A549 (cell line): ENCODE measurements around the gene TCP10L. TPM values are rescaled to one million over a fixed set of nuclear protein-coding genes. Genes with fewer than 3 reads are reported as not detected.

Experiments
- ATAC-seq, 2 experiments: fragments of 200-7000 bp in 1 of 2; fragments of >200 bp in 1 of 2; cut with Nextera tagmentation in 1 of 2; cut with Tn5 transposase in 1 of 2; 3 replicates each; pipeline versions ENCODE4 v1.8.0 to v1.9.1; 2018 to 2020; ENCODE audit warnings: mild to moderate bottlenecking in 1 of 2, moderate library complexity in 1 of 2
- CTCF ChIA-PET: fragments of 300-600 bp; sonication (Branson Sonifier 250); formaldehyde crosslinking; extraction: SDS; loops from one replicate; lab custom pipeline; 2021; ENCODE audit warnings: antibody characterized with exemption, inconsistent platforms; lab: Yijun Ruan, JAX
- POLR2A ChIA-PET: fragments of 350-600 bp; formaldehyde crosslinking; extraction: SDS; loops from one replicate; lab custom pipeline; 2021; ENCODE audit warnings: antibody characterized with exemption, inconsistent platforms; lab: Yijun Ruan, JAX
- DNase-seq, 2 experiments: peaks; one replicate each; pipeline versions ENCODE4 v3.0.0 to v3.0.0-alpha.2; 2011 to 2016; ENCODE audit warnings: low read depth in 1 of 2, low spot score in 1 of 2
- FAIRE-seq: peaks from 2 replicates; lab custom pipeline; 2011; peaks lifted over from hg19 to GRCh38; lab: Jason Lieb, UNC
- H3K27ac ChIP-seq, 2 experiments: fragments of >200 bp; sonication (Bioruptor Twin); formaldehyde crosslinking; 3 replicates each; pipeline ENCODE4 v1.5.1; 2016 to 2017
- H3K4me1 ChIP-seq: fragments of >200 bp; sonication (Bioruptor Twin); formaldehyde crosslinking; 3 replicates; pipeline ENCODE4 v1.6.1; 2016
- H3K4me2 ChIP-seq: fragments of >200 bp; sonication (Bioruptor Twin); formaldehyde crosslinking; 3 replicates; pipeline ENCODE4 v1.6.1; 2016
- H3K4me3 ChIP-seq: fragments of >200 bp; sonication (Bioruptor Twin); formaldehyde crosslinking; 3 replicates; pipeline ENCODE4 v1.5.1; 2016
- H3K9me3 ChIP-seq: fragments of >200 bp; sonication (Bioruptor Twin); formaldehyde crosslinking; 3 replicates; pipeline ENCODE4 v1.6.1; 2016
- CEBPB ChIP-seq, 2 experiments: fragments of >200 bp in 1 of 2; sonication (Bioruptor Twin) in 1 of 2; formaldehyde crosslinking in 1 of 2; IDR thresholded peaks; 2 replicates each; pipeline ENCODE4 v1.6.1; 2012 to 2016
- CHD2 ChIP-seq: fragments of 150-350 bp; IDR thresholded peaks from 2 replicates; pipeline ENCODE4 v1.6.1; 2014; ENCODE audit warnings: low read length; ENCODE audit not compliant: partially characterized antibody
- CHD4 ChIP-seq: fragments of 200-600 bp; sonication (generic); IDR thresholded peaks from 2 replicates; pipeline ENCODE4 v1.6.1; 2016; ENCODE audit warnings: antibody characterized with exemption, mild to moderate bottlenecking, borderline replicate concordance
- EHMT2 ChIP-seq: fragments of 200-600 bp; sonication (generic); IDR thresholded peaks from 2 replicates; pipeline ENCODE4 v1.6.1; 2016; ENCODE audit warnings: antibody characterized with exemption, low read depth, mild to moderate bottlenecking, moderate library complexity
- EP300 ChIP-seq, 2 experiments: fragments of >200 bp; sonication (Bioruptor Twin); formaldehyde crosslinking; IDR thresholded peaks; 2 replicates in 1 of 2; 3 replicates in 1 of 2; pipeline ENCODE4 v1.6.1; 2016 to 2017
- FOSB ChIP-seq: fragments of 250-450 bp; sonication (Bioruptor Pico); IDR thresholded peaks from 2 replicates; pipeline ENCODE4 v1.5.0; 2020; ENCODE audit warnings: mild to moderate bottlenecking, moderate library complexity
- FOXS1 ChIP-seq: fragments of 250-450 bp; sonication (Bioruptor Pico); IDR thresholded peaks from 2 replicates; pipeline ENCODE4 v1.5.0; 2020; ENCODE audit warnings: mild to moderate bottlenecking, moderate library complexity
- HEYL ChIP-seq: fragments of 250-450 bp; sonication (Bioruptor Pico); IDR thresholded peaks from 2 replicates; pipeline ENCODE4 v1.8.0; 2021; ENCODE audit warnings: mild to moderate bottlenecking, moderate library complexity
- HMGXB4 ChIP-seq: fragments of 250-450 bp; sonication (Bioruptor Pico); IDR thresholded peaks from 2 replicates; pipeline ENCODE4 v1.5.0; 2021; ENCODE audit warnings: mild to moderate bottlenecking, moderate library complexity, borderline replicate concordance
- HOXB13 ChIP-seq: fragments of 250-450 bp; sonication (Bioruptor Pico); IDR thresholded peaks from 2 replicates; pipeline ENCODE4 v1.5.0; 2020; ENCODE audit warnings: low read depth, mild to moderate bottlenecking, moderate library complexity
- KDM5A ChIP-seq: fragments of 200-600 bp; sonication (generic); IDR thresholded peaks from 2 replicates; pipeline ENCODE4 v1.6.1; 2016; ENCODE audit warnings: antibody characterized with exemption, mild to moderate bottlenecking
- MAFK ChIP-seq: fragments of 450-650 bp; IDR thresholded peaks from 2 replicates; pipeline ENCODE4 v1.6.1; 2014; ENCODE audit not compliant: partially characterized antibody
- MAX ChIP-seq: IDR thresholded peaks from 2 replicates; pipeline ENCODE4 v1.6.1; 2012
- MAZ ChIP-seq: fragments of 150-350 bp; IDR thresholded peaks from 2 replicates; pipeline ENCODE4 v1.6.1; 2014; ENCODE audit warnings: antibody characterized with exemption, low read depth, low read length, borderline replicate concordance
- NFE2L2 ChIP-seq: fragments of 150-350 bp; conservative IDR thresholded peaks from 2 replicates; pipeline ENCODE4 v1.6.1; 2014; ENCODE audit warnings: low read length
- POLR2A ChIP-seq: IDR thresholded peaks from 2 replicates; pipeline ENCODE4 v1.6.1; 2012; ENCODE audit warnings: mild to moderate bottlenecking, low read length
- REST ChIP-seq: fragments of 200-600 bp; sonication (generic); IDR thresholded peaks from 2 replicates; pipeline ENCODE4 v1.6.1; 2016; ENCODE audit warnings: antibody characterized with exemption, mild to moderate bottlenecking, moderate library complexity
- WGBS: methylation state at CpG from one replicate; pipeline ENCODE4 v1.1.6; 2017; ENCODE audit errors: missing lambda C conversion rate; 5-methylcytosine and 5-hydroxymethylcytosine counted together
- polyA plus RNA-seq, 4 experiments: library from polyadenylated mRNA; depleted of rRNA in 3 of 4; stranded (reverse); fragments of >200 nt; fragmentation: RNase III in 1 of 4; extraction: RNeasy Plus Mini Kit Qiagen cat#74134 plus additional on column Dnase treatment in 1 of 4; gene quantifications; 2 replicates in 3 of 4; 3 replicates in 1 of 4; pipeline ENCODE4 v1.2.3, GENCODE V29; 2011 to 2017

Gene TCP10L
- polyA plus RNA-seq, 2 of the 4 experiments (the other 2 are of a cell fraction): 0.62 to 1.2 TPM

GRCh38 chr21:32603131-32603530, 17.8 kb upstream of the TCP10L start:
- DNase-seq (no peak), FAIRE-seq (no peak), ATAC-seq (no peak)
- no peaks in the 10 kb centered on the region for H3K9me3 ChIP-seq
- CTCF ChIA-PET: no interaction called here
- 76% methylated on average over 8 of the region's 8 CpGs for WGBS
- POLR2A ChIA-PET: no interaction called here
- no peak for TF ChIP-seq KDM5A
- TF ChIP-seq CHD2: no peak
- TF ChIP-seq FOXS1: no peak
- TF ChIP-seq FOSB (CRISPR knock-in tag): no peak
- no peak for TF ChIP-seq CEBPB (IDR thresholded peaks at IDR 0.05)
- H3K4me1 ChIP-seq: no peaks in the 10 kb centered on the region
- H3K27ac ChIP-seq: no peak overlapping the region
- no peak overlapping the region for H3K4me3 ChIP-seq
- H3K4me2 ChIP-seq: no peak overlapping the region

- FAIRE-seq (no peak), ATAC-seq (no peak), DNase-seq (no peak)
- 94% methylated on average over 5 of the region's 6 CpGs for WGBS
- H3K27ac ChIP-seq: no peak overlapping the region
- H3K4me3 ChIP-seq: no peak overlapping the region
- no peak overlapping the region for H3K4me2 ChIP-seq
- TF ChIP-seq REST: no peak
- no peak for TF ChIP-seq CHD4
- ChIA-PET CTCF (interaction anchor here (0.5 to 5.2 kb wide), 16 partner anchors 11 to 294 kb away, joined by 3 to 100 read pairs (median 7); partner anchors contain the start of gene EVA1C), POLR2A (no interaction called here)
- no peaks in the 10 kb centered on the region for H3K9me3 ChIP-seq
- H3K4me1 ChIP-seq: peaks cover 8% of the 10 kb centered on the region; the same call in 2 of the 3 replicates
These were observed 16.8 kb upstream of the TCP10L start for GRCh38 chr21:32602099-32602498.

GRCh38 chr21:32599526-32599925, 14.2 kb upstream of the TCP10L start:
- CTCF ChIA-PET: interaction anchor here (0.6 to 5.2 kb wide), 11 partner anchors 9 to 287 kb away, joined by 3 to 100 read pairs (median 4); partner anchors contain the start of gene EVA1C
- H3K4me3 ChIP-seq: no peak overlapping the region
- H3K27ac ChIP-seq: peak overlapping the region in 1 of 2 experiments; percentile 21; a peak in 1 of 6 replicates
- H3K4me2 ChIP-seq: no peak overlapping the region
- ATAC-seq (no peak), DNase-seq (no peak), FAIRE-seq (no peak)
- POLR2A ChIA-PET: interaction anchor here (1.9 kb wide), 1 partner anchor 12 kb away, joined by 8 read pairs; the partner anchor contains the start of gene CFAP298
- H3K9me3 ChIP-seq: no peaks in the 10 kb centered on the region
- H3K4me1 ChIP-seq: peaks cover 14% of the 10 kb centered on the region; the same call in 2 of the 3 replicates
- no peak for TF ChIP-seq KDM5A
- 83% methylated on average over 8 of the region's 8 CpGs for WGBS

- no peak for ATAC-seq
- ChIA-PET CTCF (interaction anchor here (0.6 to 5.2 kb wide), 9 partner anchors 10 to 287 kb away, joined by 3 to 100 read pairs (median 3); partner anchors contain the start of gene EVA1C), POLR2A (no interaction called here)
- H3K27ac ChIP-seq: no peak overlapping the region
- H3K4me1 ChIP-seq: peaks cover 14% of the 10 kb centered on the region; the same call in 2 of the 3 replicates
- H3K4me2 ChIP-seq: no peak overlapping the region
- TF ChIP-seq NFE2L2: no peak
- TF ChIP-seq MAX: no peak
- no peak for TF ChIP-seq POLR2A
- TF ChIP-seq HMGXB4: no peak
- no peak for TF ChIP-seq EHMT2
- no peak for TF ChIP-seq HEYL (CRISPR knock-in tag)
- no peak for TF ChIP-seq HOXB13 (CRISPR knock-in tag)
- no peak for TF ChIP-seq MAFK
- no peak for TF ChIP-seq EP300 (IDR thresholded peaks at IDR 0.05)
- TF ChIP-seq MAZ: no peak
- TF ChIP-seq FOXS1: no peak
- 92% methylated on average over 5 of the region's 5 CpGs for WGBS
- no peak for DNase-seq
- FAIRE-seq: no peak
- no peaks in the 10 kb centered on the region for H3K9me3 ChIP-seq
- no peak overlapping the region for H3K4me3 ChIP-seq
These were observed 13.8 kb upstream of the TCP10L start for GRCh38 chr21:32599091-32599490.
